Measurements from ENCODE around the gene KLF4.

The KLF4 gene

GRCh38 chr9:107487521-107488374 lies 1.8 kb downstream of the KLF4 start:
- DNase-seq = peak; percentile 84

- peak; percentile 58 for DNase-seq
Observed at GRCh38 chr9:107486674-107487520, 2.7 kb downstream of the KLF4 start.

GRCh38 chr9:107485458-107486043 lies 4.0 kb downstream of the KLF4 start:
- DNase-seq = no peak

- no peak for DNase-seq
Observed at GRCh38 chr9:107484117-107484723, 5.3 kb downstream of the KLF4 start.

- no peak for DNase-seq
Observed at GRCh38 chr9:107483666-107484065, 5.9 kb downstream of the KLF4 start.

- no peak for DNase-seq
Observed at GRCh38 chr9:107481035-107481434, 8.5 kb downstream of the KLF4 start.

- no peak for DNase-seq
Observed at GRCh38 chr9:107480386-107480789, 9.2 kb downstream of the KLF4 start.

- no peak for DNase-seq
Observed at GRCh38 chr9:107478805-107479204, 10.8 kb downstream of the KLF4 start.

GRCh38 chr9:107474124-107474523 lies 15.4 kb downstream of the KLF4 start:
- no peak for DNase-seq

- no peak for DNase-seq
Observed at GRCh38 chr9:107472581-107473340, 16.8 kb downstream of the KLF4 start.

- DNase-seq = no peak
Observed at GRCh38 chr9:107471552-107471951, 18.0 kb downstream of the KLF4 start.

GRCh38 chr9:107467416-107467815 lies 22.2 kb downstream of the KLF4 start:
- no peak for DNase-seq

- no peak for DNase-seq
Observed at GRCh38 chr9:107466826-107467225, 22.7 kb downstream of the KLF4 start.

GRCh38 chr9:107465467-107466451 lies 23.8 kb downstream of the KLF4 start:
- DNase-seq = peak; percentile 84

GRCh38 chr9:107464516-107464915 lies 25.1 kb downstream of the KLF4 start:
- DNase-seq = no peak

- no peak for DNase-seq
Observed at GRCh38 chr9:107462691-107463090, 26.9 kb downstream of the KLF4 start.

GRCh38 chr9:107460153-107461023 lies 29.2 kb downstream of the KLF4 start:
- DNase-seq = no peak

GRCh38 chr9:107455425-107456135 lies 34.0 kb downstream of the KLF4 start:
- DNase-seq = no peak

- no peak for DNase-seq
Observed at GRCh38 chr9:107453479-107453878, 36.1 kb downstream of the KLF4 start.
